GM21529 (cell line): ENCODE results near the gene CSMD2.
"Not testable (repeated sequence)": the region's sequence is repeated elsewhere in the genome, so short reads cannot be mapped to it uniquely, and the experiment has no call there.

Experiments
- ATAC-seq: cut with Tn5 transposase; IDR thresholded peaks from one replicate; pipeline ENCODE4 v1.9.1; 2021; ENCODE audit not compliant: unreplicated experiment

CSMD2 gene

GRCh38 chr1:34055818-34056217, 109.2 kb downstream of the CSMD2 start:
- no peak for ATAC-seq

- no peak for ATAC-seq
Observed at GRCh38 chr1:34054920-34055319, 110.1 kb downstream of the CSMD2 start.

GRCh38 chr1:34053660-34054059, 111.4 kb downstream of the CSMD2 start:
- no peak for ATAC-seq

GRCh38 chr1:34052565-34052964, 112.5 kb downstream of the CSMD2 start:
- no peak for ATAC-seq

GRCh38 chr1:34050709-34051485, 114.1 kb downstream of the CSMD2 start:
- no peak for ATAC-seq

- ATAC-seq, result no peak
Observed at GRCh38 chr1:34049994-34050393, 115.0 kb downstream of the CSMD2 start.

- ATAC-seq, result no peak
Observed at GRCh38 chr1:34049477-34049876, 115.6 kb downstream of the CSMD2 start.

GRCh38 chr1:34037856-34038255, 127.2 kb downstream of the CSMD2 start:
- ATAC-seq, result no peak

GRCh38 chr1:34037109-34037508, 127.9 kb downstream of the CSMD2 start:
- no peak for ATAC-seq

GRCh38 chr1:34034036-34034435, 131.0 kb downstream of the CSMD2 start:
- no peak for ATAC-seq

GRCh38 chr1:34029954-34030353, 135.1 kb downstream of the CSMD2 start:
- no peak for ATAC-seq

- ATAC-seq, result no peak
Observed at GRCh38 chr1:34029515-34029914, 135.5 kb downstream of the CSMD2 start.

GRCh38 chr1:34028381-34029055, 136.5 kb downstream of the CSMD2 start:
- no peak for ATAC-seq

- no peak for ATAC-seq
Observed at GRCh38 chr1:34025675-34026074, 139.4 kb downstream of the CSMD2 start.

GRCh38 chr1:34024485-34024884, 140.5 kb downstream of the CSMD2 start:
- no peak for ATAC-seq

GRCh38 chr1:34019741-34020552, 145.1 kb downstream of the CSMD2 start:
- ATAC-seq, result no peak

- ATAC-seq, result no peak
Observed at GRCh38 chr1:34018285-34018684, 146.7 kb downstream of the CSMD2 start.

- ATAC-seq, result not testable (repeated sequence)
Observed at GRCh38 chr1:34016281-34016680, 148.7 kb downstream of the CSMD2 start.

GRCh38 chr1:34013958-34014737, 150.9 kb downstream of the CSMD2 start:
- ATAC-seq, result no peak

GRCh38 chr1:34013136-34013535, 151.9 kb downstream of the CSMD2 start:
- no peak for ATAC-seq
